Activated naive CD4-positive, alpha-beta T cell treated with anti-CD3 and anti-CD28 coated beads, Interleukin-2, amount 50 U/mL, for 24 hours (primary cell): ENCODE measurements around the gene CDKL2.
"Not testable (repeated sequence)": the region's sequence is repeated elsewhere in the genome, so short reads cannot be mapped to it uniquely, and the experiment has no call there.

Experiments
- H3K27ac Mint-ChIP-seq: one replicate; pipeline ENCODE4 v1.8.0; 2021; ENCODE audit warnings: mild to moderate bottlenecking, mixed read lengths
- H3K27me3 Mint-ChIP-seq: one replicate; pipeline ENCODE4 v1.8.0; 2021; ENCODE audit warnings: mixed read lengths
- H3K36me3 Mint-ChIP-seq: one replicate; pipeline ENCODE4 v1.8.0; 2021; ENCODE audit warnings: mixed read lengths
- H3K4me1 Mint-ChIP-seq: one replicate; pipeline ENCODE4 v1.8.0; 2021; ENCODE audit warnings: mixed read lengths
- H3K4me3 Mint-ChIP-seq: one replicate; pipeline ENCODE4 v1.8.0; 2021; ENCODE audit warnings: mild to moderate bottlenecking, mixed read lengths
- H3K9me3 Mint-ChIP-seq: one replicate; pipeline ENCODE4 v1.8.0; 2021; ENCODE audit warnings: mixed read lengths

Gene CDKL2

DNA sequence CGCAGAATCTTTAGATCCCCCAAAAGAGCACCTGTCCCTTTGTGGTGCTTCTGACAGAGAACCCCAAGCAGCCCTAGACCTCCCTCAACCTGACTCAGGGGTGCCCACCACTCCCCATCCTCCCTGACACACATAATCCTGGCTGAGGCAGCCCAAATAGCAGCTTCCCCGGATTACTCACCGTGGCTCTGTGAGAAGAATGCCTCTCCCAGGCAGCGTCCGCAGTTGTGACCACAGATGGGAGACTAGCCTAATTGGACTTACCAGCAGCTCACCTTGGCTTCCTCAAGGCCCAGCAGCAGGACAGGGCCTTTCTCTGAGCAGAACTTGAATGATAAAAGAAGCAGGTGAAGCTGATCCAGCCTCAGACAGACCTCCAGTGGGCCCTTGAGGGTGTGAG, 84.8 kb downstream of the CDKL2 start:
- Mint-ChIP-seq H3K4me3 (no peak overlapping the region), H3K27ac (no peak overlapping the region), H3K9me3 (no peaks in the 10 kb centered on the region)

GRCh38 chr4:75544870-75545269, 85.5 kb downstream of the CDKL2 start:
- Mint-ChIP-seq H3K9me3 (no peaks in the 10 kb centered on the region), H3K4me1 (no peaks in the 10 kb centered on the region), H3K4me3 (no peak overlapping the region), H3K27ac (no peak overlapping the region), H3K36me3 (peaks cover 15% of the 10 kb centered on the region), H3K27me3 (no peaks in the 10 kb centered on the region)

More for the DNA sequence above, 84.8 kb downstream of the CDKL2 start:
- H3K36me3 Mint-ChIP-seq, result peaks cover 13% of the 10 kb centered on the region
- no peaks in the 10 kb centered on the region for H3K4me1 Mint-ChIP-seq
- no peaks in the 10 kb centered on the region for H3K27me3 Mint-ChIP-seq

DNA sequence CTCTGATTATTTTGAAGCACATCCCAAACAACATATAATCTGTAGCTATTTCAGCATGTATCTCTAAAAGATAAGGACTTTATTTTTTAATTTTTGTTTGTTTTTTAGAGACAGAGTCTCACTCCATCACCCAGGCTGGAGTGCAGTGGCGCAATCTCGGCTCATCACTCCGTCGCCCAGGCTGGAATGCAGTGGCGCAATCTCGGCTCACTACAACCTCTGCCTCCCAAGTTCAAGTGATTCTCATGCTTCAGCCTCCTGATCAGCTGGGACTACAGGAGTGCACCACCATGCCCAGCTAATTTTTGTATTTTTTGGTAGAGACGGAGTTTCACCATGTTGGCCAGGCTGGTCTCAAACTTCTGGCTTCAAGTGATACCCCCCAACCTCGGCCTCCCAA, 86.1 kb downstream of the CDKL2 start:
- H3K4me1 Mint-ChIP-seq, H3K27ac Mint-ChIP-seq, H3K9me3 Mint-ChIP-seq, H3K27me3 Mint-ChIP-seq, H3K4me3 Mint-ChIP-seq: not testable (repeated sequence)
- H3K36me3 Mint-ChIP-seq, result peaks cover 15% of the 10 kb centered on the region

DNA sequence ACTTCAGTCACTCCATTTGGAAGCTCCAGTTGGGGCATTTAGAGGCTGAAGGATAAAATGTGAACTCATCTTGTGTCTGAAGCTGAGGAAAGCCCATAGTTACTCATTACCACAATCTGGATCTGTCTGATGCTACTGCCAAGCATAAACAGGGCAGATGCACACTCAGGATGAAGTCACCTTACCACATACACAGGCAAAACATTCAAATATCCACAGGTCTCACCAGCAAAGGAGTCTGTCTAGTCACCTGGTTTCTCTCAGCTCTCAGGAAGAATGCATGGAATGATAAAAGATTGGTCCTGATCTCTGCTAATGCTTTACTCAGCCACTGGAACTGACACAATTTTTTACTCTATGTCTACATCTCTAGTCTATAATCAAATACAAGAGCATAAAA, 87.5 kb downstream of the CDKL2 start:
- Mint-ChIP-seq H3K27ac (no peak overlapping the region), H3K9me3 (no peaks in the 10 kb centered on the region), H3K27me3 (no peaks in the 10 kb centered on the region), H3K4me3 (no peak overlapping the region), H3K4me1 (no peaks in the 10 kb centered on the region), H3K36me3 (peaks cover 14% of the 10 kb centered on the region)

DNA sequence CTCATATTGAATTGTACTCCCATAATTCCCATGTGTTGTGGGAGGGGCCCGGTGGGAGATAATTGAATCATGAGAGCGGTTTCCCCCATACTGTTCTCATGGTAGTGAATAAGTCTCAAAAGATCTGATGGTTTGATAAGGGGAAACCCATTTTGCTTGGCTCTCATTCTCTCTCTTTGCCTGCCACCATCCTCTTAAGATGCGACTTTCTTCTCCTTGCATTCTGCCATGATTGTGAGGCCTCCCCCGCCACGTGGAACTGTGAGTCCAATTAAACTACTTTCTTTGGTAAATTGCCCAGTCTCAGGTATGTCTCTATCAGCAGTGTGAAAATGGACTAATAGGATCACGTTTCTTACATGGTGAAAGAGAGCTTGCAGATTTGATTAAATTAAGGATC, 93.0 kb downstream of the CDKL2 start:
- not testable (repeated sequence) for H3K9me3 Mint-ChIP-seq, H3K4me1 Mint-ChIP-seq, H3K27ac Mint-ChIP-seq, H3K27me3 Mint-ChIP-seq, H3K4me3 Mint-ChIP-seq
- H3K36me3 Mint-ChIP-seq, result peaks cover 29% of the 10 kb centered on the region

GRCh38 chr4:75533926-75534325, 96.4 kb downstream of the CDKL2 start:
- H3K9me3 Mint-ChIP-seq, result peaks cover 15% of the 10 kb centered on the region

GRCh38 chr4:75533339-75533887, 96.9 kb downstream of the CDKL2 start:
- H3K27ac Mint-ChIP-seq, result not testable (repeated sequence)

More at GRCh38 chr4:75533926-75534325, 96.4 kb downstream of the CDKL2 start:
- not testable (repeated sequence) for H3K4me3 Mint-ChIP-seq, H3K27ac Mint-ChIP-seq, H3K4me1 Mint-ChIP-seq, H3K27me3 Mint-ChIP-seq
- peaks cover 42% of the 10 kb centered on the region for H3K36me3 Mint-ChIP-seq

DNA sequence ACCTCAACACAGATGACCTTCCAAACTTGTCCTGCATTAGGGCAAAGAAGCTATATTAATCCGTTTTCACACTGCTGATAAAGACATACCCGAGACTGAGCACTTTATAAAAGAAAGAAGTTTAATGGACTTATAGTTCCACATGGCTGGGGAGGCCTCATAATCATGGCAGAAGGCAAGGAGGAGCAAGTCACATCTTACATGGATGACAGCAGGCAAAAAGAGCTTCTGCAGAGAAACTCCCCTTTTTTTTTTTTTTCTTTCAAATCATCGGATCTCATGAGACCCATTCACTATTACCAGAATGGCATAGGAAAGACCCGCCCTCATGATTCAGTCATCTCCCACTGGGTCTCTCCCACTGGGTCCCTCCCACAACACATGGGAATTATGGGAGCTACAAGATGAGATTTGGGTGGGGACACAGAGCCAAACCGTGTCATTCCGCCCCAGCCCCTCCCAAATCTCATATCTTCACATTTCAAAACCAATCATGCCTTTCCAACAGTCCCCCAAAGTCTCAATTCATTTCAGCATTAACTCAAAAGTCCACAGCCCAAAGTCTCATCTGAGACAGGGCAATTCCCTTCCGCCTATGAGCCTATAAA, 98.7 kb downstream of the CDKL2 start:
- not testable (repeated sequence) for H3K27ac Mint-ChIP-seq, H3K27me3 Mint-ChIP-seq, H3K4me1 Mint-ChIP-seq, H3K4me3 Mint-ChIP-seq
- Mint-ChIP-seq H3K9me3 (peaks cover 15% of the 10 kb centered on the region), H3K36me3 (peaks cover 42% of the 10 kb centered on the region)

More at GRCh38 chr4:75533339-75533887, 96.9 kb downstream of the CDKL2 start:
- H3K4me3 Mint-ChIP-seq, H3K27me3 Mint-ChIP-seq, H3K4me1 Mint-ChIP-seq: not testable (repeated sequence)
- H3K36me3 Mint-ChIP-seq, result peaks cover 42% of the 10 kb centered on the region
- H3K9me3 Mint-ChIP-seq, result peaks cover 15% of the 10 kb centered on the region

DNA sequence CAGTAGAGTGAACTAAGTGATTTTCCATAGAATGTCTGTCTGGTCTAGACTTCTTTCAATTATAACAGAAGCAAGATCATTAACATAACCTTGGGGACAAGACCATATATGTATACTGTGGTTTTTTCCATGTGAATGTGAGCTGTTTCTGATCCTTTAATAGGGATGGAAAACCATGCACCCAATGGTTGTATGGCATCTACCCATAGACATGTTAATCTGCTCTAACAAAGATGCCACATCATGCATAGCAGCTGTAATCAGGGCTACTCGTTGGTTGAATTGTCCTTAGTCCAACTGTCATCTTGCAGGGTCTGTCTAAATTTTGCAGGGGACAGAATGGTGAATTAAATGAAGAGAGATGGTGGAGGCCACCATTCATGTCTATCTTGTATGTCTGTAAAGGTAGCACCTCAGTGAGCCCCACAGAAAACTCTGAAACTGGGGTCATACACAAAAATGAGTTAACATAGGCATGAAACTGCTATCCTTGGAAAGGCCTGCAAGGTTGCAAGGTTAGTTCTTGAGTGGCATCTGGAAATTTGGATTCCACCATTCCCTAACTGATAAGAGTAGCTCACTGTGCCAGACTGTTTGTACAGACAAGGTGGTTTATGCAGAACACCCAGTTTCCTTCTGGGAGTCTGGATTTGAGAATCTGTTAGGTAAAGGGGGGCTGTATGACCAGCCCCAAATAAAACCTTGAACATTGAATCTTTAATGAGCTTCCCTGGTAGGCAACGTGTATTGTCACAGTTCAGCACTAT, 99.6 kb downstream of the CDKL2 start:
- peaks cover 5% of the 10 kb centered on the region for H3K4me1 Mint-ChIP-seq
- H3K36me3 Mint-ChIP-seq, result peaks cover 45% of the 10 kb centered on the region
- H3K27me3 Mint-ChIP-seq, result no peaks in the 10 kb centered on the region
- H3K9me3 Mint-ChIP-seq, result peaks cover 15% of the 10 kb centered on the region
- no peak overlapping the region for H3K4me3 Mint-ChIP-seq
- no peak overlapping the region for H3K27ac Mint-ChIP-seq
